ENCODE results near the gene INSC. TPM values are rescaled to one million over a fixed set of nuclear protein-coding genes. Genes with fewer than 3 reads are reported as not detected.

Gene INSC
- total and polyA plus RNA-seq, 9 donors: 0.10 to 0.38 (median 0.21) TPM; not detected in 3

DNA sequence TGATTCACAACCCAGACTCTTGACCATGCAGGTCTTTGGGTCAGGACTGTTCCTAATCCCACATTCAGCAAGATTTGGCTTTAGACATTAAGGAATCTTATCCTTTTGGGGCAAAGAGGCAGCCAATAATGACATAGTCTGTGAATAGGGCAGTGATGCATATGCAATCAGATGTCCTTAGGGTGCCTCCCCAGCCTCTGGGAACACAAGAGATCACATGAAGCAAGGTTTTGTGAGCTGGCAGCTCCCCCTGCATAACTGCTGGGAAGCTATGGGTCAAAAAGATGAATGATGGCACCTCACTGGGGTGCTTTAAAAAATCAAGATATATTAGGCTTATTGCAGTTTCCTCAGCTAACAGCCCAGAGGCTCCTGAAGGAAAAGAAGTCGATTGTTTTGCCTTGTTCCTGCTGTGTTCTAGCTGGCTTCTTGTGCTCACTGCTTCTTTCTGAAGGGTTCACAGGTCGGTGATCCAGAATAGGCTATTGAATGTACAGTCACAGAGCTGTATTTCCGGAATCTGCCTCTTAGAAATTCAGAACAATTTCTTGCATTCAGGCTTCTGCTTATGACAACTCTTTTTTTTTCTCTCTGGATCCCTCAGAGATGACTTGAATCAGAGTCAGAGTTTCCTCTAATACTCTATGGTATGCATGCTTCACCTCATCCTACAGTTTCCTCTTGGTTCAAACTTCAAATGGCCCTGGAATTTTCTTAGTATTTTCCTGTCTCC lies 31.7 kb downstream of the INSC start:
- intact Hi-C loops (cut with DNase I): no loop called here
- Histone ChIP-seq H3K9me3 (no peaks in the 10 kb centered on the region), H3K4me1 (ENCODE audit: insufficient read depth) (no peaks in the 10 kb centered on the region), H3K27me3 (no peaks in the 10 kb centered on the region), H3K36me3 (no peaks in the 10 kb centered on the region), H3K27ac (no peak overlapping the region), H3K4me3 (no peak overlapping the region)
- 56 to 66% (median 60%) methylated on average over 3 of the region's 3 CpGs for WGBS, 3 donors
- DNase-seq: no peak
- TF ChIP-seq EP300 (IDR thresholded peaks at IDR 0.05): no peak

DNA sequence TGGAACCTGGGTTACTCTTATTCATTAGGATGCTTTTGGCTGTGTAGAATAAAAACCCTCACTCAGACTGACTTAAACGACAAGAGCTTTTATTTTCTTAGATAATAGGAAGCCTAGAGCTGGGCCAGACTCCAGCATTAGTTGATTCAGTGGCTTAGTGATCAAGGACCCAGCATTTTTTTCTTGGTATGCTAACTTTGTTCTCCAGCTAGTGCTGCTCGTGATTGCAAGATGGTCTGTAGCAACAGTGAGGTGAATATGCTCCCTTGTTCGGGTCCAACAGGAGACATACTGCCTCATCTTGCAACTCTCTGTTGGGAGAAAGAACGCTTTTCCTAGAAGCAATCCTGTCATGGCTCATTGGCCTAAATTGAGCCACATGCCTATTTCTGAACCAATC lies 33.4 kb downstream of the INSC start:
- H3K4me3 ChIP-seq: no peak overlapping the region
- no peak overlapping the region for H3K27ac ChIP-seq
- no peak for DNase-seq
- no peaks in the 10 kb centered on the region for H3K27me3 ChIP-seq
- no peaks in the 10 kb centered on the region for H3K9me3 ChIP-seq
- TF ChIP-seq, protein P1, sequence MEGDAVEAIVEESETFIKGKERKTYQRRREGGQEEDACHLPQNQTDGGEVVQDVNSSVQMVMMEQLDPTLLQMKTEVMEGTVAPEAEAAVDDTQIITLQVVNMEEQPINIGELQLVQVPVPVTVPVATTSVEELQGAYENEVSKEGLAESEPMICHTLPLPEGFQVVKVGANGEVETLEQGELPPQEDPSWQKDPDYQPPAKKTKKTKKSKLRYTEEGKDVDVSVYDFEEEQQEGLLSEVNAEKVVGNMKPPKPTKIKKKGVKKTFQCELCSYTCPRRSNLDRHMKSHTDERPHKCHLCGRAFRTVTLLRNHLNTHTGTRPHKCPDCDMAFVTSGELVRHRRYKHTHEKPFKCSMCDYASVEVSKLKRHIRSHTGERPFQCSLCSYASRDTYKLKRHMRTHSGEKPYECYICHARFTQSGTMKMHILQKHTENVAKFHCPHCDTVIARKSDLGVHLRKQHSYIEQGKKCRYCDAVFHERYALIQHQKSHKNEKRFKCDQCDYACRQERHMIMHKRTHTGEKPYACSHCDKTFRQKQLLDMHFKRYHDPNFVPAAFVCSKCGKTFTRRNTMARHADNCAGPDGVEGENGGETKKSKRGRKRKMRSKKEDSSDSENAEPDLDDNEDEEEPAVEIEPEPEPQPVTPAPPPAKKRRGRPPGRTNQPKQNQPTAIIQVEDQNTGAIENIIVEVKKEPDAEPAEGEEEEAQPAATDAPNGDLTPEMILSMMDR (IDR thresholded peaks at IDR 0.05): no peak
- no peak for TF ChIP-seq EP300 (IDR thresholded peaks at IDR 0.05)
- intact Hi-C loops (cut with DNase I): no loop called here
- H3K4me1 ChIP-seq (ENCODE audit: insufficient read depth): no peaks in the 10 kb centered on the region
- WGBS, 3 donors: 50 to 56% (median 54%) methylated on average over 4 of the region's 4 CpGs
- no peaks in the 10 kb centered on the region for H3K36me3 ChIP-seq

DNA sequence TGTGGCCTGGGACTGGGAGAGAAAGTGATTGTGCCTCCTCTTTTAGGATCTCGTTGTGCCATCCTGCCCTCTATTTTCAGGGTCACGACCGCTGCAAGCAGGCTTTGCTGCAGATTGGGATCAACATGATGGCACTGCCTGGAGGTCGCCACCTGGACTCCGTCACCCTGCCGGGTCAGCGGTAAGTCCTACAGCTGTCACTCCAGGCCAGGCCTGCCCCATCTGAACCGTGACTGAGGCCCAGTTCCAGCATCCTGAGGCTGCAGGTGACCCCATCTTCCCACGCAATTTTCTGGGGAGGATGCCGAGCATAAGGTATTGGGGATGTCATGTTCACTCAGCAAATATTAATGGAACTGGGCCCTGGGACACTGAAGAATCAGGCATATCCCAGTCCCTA lies 34.3 kb downstream of the INSC start:
- intact Hi-C loops (cut with DNase I): no loop called here
- DNase-seq: no peak
- Histone ChIP-seq H3K9me3 (no peaks in the 10 kb centered on the region), H3K36me3 (no peaks in the 10 kb centered on the region), H3K4me1 (ENCODE audit: insufficient read depth) (no peaks in the 10 kb centered on the region), H3K27ac (no peak overlapping the region), H3K4me3 (no peak overlapping the region), H3K27me3 (no peaks in the 10 kb centered on the region)
- TF ChIP-seq POLR2A (IDR thresholded peaks at IDR 0.05) (no peak), EP300 (IDR thresholded peaks at IDR 0.05) (no peak)
- TF ChIP-seq, protein P1 (IDR thresholded peaks at IDR 0.05): no peak
- WGBS, 3 donors: 79 to 86% (median 83%) methylated on average over 10 of the region's 10 CpGs

GRCh38 chr11:15150507-15150906 lies 35.8 kb downstream of the INSC start:
- intact Hi-C loops (cut with DNase I): no loop called here
- Histone ChIP-seq H3K27me3 (no peaks in the 10 kb centered on the region), H3K27ac (no peak overlapping the region), H3K4me1 (ENCODE audit: insufficient read depth) (no peaks in the 10 kb centered on the region), H3K9me3 (no peaks in the 10 kb centered on the region), H3K4me3 (no peak overlapping the region), H3K36me3 (no peaks in the 10 kb centered on the region)
- 56 to 83% (median 72%) methylated on average over 1 of the region's 1 CpG for WGBS, 3 donors
- DNase-seq: no peak
- TF ChIP-seq EP300 (IDR thresholded peaks at IDR 0.05) (no peak), POLR2A (IDR thresholded peaks at IDR 0.05) (no peak)
- TF ChIP-seq, protein P1 (IDR thresholded peaks at IDR 0.05): no peak

GRCh38 chr11:15153231-15153630 lies 38.5 kb downstream of the INSC start:
- Histone ChIP-seq H3K4me3 (no peak overlapping the region), H3K4me1 (ENCODE audit: insufficient read depth) (no peaks in the 10 kb centered on the region), H3K36me3 (no peaks in the 10 kb centered on the region), H3K9me3 (no peaks in the 10 kb centered on the region), H3K27ac (no peak overlapping the region), H3K27me3 (no peaks in the 10 kb centered on the region)
- TF ChIP-seq POLR2A (IDR thresholded peaks at IDR 0.05): no peak
- no peak for TF ChIP-seq EP300 (IDR thresholded peaks at IDR 0.05)
- TF ChIP-seq, protein P1 (IDR thresholded peaks at IDR 0.05): no peak
- intact Hi-C loops (cut with DNase I): no loop called here
- no peak for DNase-seq

Data from ovary (tissue), 9 donors.